Measurements from ENCODE around the gene TIPIN.

TIPIN gene

DNA sequence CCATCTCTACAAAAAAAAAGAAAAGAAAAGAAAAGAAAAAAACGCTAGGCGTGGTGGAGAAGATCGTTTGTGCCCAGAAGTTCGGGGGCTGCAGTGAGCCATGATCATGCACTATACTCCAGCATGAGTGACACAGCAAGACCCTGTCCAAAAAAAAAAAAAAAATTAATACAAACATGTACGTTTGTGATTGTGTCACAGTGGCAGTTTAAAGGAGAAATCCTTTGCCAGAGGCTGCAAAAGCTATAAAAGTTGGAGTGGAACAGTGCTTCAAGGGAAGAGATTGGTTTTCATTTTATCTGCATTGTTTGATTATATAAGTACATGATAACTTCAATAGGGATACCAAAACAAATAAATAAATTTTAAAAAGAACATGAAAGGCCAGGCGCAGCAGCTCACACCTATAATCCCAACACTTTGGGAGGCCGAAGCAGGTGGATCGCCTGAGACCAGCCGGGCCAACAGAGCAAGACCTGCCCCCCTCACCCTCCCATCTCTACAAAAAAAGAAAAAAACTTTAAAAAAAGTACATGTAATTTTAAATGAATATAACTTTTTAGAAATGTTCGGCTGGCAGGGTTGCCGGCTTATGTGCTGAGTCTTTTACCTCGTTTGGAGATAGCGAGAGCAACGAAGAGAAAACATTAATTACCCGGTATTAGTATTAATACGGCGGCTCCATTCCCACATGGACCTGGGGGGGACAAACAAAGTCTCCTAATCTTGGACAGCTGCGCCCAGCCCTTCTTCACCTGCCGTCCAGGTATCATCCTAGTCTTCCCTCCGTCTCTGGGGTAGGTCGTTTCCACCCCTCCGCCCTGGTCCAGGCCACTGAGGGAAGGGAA, 63.7 kb downstream of the TIPIN start:
- TF ChIP-seq, protein P1, sequence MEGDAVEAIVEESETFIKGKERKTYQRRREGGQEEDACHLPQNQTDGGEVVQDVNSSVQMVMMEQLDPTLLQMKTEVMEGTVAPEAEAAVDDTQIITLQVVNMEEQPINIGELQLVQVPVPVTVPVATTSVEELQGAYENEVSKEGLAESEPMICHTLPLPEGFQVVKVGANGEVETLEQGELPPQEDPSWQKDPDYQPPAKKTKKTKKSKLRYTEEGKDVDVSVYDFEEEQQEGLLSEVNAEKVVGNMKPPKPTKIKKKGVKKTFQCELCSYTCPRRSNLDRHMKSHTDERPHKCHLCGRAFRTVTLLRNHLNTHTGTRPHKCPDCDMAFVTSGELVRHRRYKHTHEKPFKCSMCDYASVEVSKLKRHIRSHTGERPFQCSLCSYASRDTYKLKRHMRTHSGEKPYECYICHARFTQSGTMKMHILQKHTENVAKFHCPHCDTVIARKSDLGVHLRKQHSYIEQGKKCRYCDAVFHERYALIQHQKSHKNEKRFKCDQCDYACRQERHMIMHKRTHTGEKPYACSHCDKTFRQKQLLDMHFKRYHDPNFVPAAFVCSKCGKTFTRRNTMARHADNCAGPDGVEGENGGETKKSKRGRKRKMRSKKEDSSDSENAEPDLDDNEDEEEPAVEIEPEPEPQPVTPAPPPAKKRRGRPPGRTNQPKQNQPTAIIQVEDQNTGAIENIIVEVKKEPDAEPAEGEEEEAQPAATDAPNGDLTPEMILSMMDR (IDR thresholded peaks at IDR 0.05; ENCODE audit: insufficient read depth, low read depth, low read length, missing control alignments): no peak
- DNase-seq (ENCODE audit: low read depth): no peak

DNA sequence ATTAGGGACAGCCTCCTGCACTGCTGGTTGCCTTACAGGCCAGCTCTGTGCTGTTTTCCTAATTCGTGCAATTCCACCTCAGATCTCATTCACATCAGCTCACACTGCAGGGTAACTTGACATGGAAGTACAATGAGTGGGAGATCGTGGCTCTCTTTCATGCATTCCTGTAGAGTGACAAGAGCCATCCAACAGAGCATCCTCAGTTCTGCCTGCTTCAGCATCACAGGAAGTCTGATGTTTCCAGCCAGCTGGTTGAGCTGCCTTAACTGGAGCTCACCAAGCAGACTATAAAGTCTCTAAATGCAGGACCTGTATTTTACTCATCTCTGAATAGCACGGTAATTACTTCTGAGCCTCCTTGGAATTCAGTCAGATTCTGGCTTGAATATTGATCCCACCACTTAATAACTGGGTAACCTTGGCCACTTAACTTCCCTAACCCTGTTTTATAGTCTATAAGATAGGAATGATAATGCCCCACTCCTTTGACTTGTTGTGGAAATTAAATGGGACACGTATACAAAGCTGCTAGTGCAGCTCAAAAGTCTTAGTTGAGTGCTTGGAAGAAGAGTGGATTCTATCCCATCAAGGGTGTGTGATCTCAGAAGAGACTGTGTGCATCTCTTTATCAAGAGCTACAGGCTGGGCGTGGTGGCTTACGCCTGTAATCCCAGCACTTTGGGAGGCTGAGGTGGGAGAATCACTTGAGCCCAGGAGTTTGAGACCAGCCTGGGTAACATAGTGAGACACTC, 64.5 kb downstream of the TIPIN start:
- TF ChIP-seq, protein P1 (IDR thresholded peaks at IDR 0.05; ENCODE audit: insufficient read depth, low read depth, low read length, missing control alignments): no peak
- DNase-seq (ENCODE audit: low read depth): no peak
- no peak overlapping the region for H3K4me3 ChIP-seq (ENCODE audit: low read length)

More for the DNA sequence above, 63.7 kb downstream of the TIPIN start:
- H3K4me3 ChIP-seq (ENCODE audit: low read length): peak overlapping the region; percentile 57

DNA sequence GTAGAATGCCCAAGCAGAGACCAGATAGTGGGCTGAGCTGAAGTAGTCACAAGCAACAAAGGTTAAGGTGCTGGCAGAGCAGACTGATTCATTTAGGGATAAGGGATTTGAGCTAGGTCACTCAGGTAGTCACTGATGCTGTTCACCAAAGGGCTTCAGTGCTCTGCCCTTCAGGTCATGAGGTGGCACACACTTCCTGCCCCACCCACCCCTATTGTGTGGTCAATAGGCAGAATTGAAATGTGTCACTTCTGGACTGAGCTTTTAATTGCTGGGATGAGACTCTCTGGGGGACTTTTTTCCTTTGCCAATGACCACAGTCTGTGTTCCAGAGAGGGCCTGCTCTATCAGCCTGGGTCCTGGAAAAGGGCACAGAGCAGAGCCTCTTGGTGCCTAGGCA, 66.0 kb downstream of the TIPIN start:
- DNase-seq (ENCODE audit: low read depth): no peak
- TF ChIP-seq, protein P1 (IDR thresholded peaks at IDR 0.05; ENCODE audit: insufficient read depth, low read depth, low read length, missing control alignments): no peak
- no peak overlapping the region for H3K4me3 ChIP-seq (ENCODE audit: low read length)

DNA sequence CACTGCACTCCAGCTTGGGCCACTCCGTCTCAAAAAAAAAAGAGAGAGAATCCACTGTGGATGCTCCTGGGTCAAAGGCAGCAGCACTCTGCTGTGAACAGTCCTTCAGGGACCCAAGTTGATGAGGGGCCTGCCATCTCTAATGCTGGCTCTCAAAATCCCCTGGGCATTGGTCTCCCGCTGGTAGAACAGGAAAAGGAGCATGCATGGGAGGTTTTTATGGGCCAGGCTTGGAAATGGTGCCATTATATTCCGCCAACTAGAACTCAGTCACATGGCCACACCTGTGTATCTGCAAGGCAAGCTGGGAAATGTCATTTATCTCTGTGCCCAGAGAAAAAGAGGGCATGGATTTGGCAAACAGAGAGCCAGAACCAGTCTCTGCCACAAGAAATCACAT, 66.5 kb downstream of the TIPIN start:
- no peak for DNase-seq (ENCODE audit: low read depth)
- H3K4me3 ChIP-seq (ENCODE audit: low read length): no peak overlapping the region
- TF ChIP-seq, protein P1 (IDR thresholded peaks at IDR 0.05; ENCODE audit: insufficient read depth, low read depth, low read length, missing control alignments): no peak

DNA sequence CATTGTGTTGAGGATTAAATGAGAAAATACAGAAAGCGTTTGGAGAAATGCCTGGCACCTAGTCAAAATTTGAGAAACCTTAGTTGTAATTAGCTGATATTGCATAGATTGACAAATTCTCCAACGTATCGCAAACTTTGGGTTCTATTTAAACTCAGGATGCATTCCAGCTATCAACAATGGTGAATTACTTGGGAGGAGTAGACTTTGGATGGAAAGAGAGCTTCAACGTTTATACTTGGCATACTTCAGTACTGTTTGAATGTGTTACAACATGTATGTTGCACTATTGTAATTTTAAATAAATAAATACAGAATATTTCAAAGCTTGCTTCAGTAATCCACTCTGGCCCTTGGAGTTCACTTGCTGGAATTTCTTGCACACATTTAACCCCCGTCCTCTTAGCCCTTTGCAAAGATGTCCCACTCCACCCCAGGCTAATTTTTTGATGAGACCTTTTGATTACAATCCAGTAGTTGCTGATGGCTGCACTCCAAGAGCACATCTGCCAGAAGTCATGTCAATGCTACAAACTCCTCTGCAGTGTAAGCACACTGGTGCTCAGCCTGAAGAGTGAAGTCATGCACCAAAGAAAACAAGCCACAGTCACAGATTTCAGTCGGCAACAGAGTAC, 67.8 kb downstream of the TIPIN start:
- H3K4me3 ChIP-seq (ENCODE audit: low read length): no peak overlapping the region
- TF ChIP-seq, protein P1 (IDR thresholded peaks at IDR 0.05; ENCODE audit: insufficient read depth, low read depth, low read length, missing control alignments): no peak
- DNase-seq (ENCODE audit: low read depth): no peak

DNA sequence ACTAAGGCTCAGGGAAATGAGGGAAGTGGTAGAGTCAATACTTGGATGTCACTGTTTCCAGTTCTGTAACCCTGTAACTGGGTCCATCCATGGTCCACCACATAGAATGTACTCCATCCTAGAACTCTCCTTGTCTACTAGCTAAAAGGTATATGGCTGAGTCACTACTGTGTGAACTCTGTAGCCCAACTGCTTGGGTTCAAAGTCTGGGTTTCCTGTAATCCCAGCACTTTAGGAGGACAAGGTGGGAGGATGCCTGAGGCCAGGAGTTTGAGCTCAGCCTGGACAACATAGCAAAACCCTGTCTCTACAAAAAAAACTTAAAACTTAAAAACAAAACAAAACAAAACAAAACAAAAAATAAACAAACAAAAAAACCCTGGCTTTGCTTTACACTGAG, 68.4 kb downstream of the TIPIN start:
- no peak overlapping the region for H3K4me3 ChIP-seq (ENCODE audit: low read length)
- DNase-seq (ENCODE audit: low read depth): no peak
- TF ChIP-seq, protein P1 (IDR thresholded peaks at IDR 0.05; ENCODE audit: insufficient read depth, low read depth, low read length, missing control alignments): no peak

Measured in epithelial cell of esophagus (primary cell).